Measurements from ENCODE around the gene C8A. TPM values are rescaled to one million over a fixed set of nuclear protein-coding genes. Genes with fewer than 3 reads are reported as not detected.

Gene C8A
- total RNA-seq, 1 donor = not detected

- DNase-seq (ENCODE audit: low read depth in 2 of 3, low spot score in 2 of 3) = no peak
Measured at GRCh38 chr1:56836359-56836758, 18.2 kb upstream of the C8A start.

DNA sequence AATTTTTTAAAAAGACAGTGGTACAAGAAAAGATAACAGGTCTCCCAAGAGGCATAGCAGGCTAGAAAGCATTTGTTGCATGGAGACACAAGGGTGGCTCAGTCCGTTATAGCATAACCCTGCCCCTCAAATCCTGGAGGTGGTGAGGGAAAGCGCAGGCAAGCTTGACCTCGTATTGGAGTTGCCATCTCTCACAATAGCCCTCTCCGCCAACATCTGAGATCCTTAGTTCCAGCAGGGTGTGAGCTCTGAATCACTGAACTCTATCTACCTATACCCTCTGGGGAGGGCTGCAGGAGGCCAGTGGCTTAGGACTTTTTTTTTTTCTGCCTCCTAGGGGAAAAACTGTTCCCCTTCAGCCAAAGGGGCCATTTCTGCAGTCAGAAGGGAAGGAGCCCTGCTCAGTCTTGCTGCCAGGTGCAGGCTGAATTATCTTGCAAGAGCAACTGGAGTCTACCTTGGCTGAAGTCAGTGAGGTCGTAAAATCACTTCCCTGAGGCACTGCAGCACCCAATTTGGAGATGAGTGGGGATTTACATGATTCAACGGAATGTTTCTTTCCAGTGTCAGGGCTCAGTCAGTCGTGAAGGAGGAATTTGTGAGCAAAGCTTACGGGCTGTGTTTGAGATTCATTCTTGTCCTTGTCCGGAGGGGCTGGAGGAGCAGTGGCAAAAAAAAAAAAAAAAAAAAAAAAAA, 17.2 kb upstream of the C8A start:
- DNase-seq (ENCODE audit: low read depth in 2 of 3, low spot score in 2 of 3) = no peak

GRCh38 chr1:56838759-56839158, 15.8 kb upstream of the C8A start:
- no peak for DNase-seq (ENCODE audit: low read depth in 2 of 3, low spot score in 2 of 3)

GRCh38 chr1:56843544-56843943, 11.1 kb upstream of the C8A start:
- DNase-seq (ENCODE audit: low read depth in 2 of 3, low spot score in 2 of 3) = no peak

GRCh38 chr1:56844545-56845136, 10.0 kb upstream of the C8A start:
- DNase-seq (ENCODE audit: low read depth in 2 of 3, low spot score in 2 of 3) = no peak

- no peak for DNase-seq (ENCODE audit: low read depth in 2 of 3, low spot score in 2 of 3)
Measured at GRCh38 chr1:56845343-56845742, 9.3 kb upstream of the C8A start.

DNA sequence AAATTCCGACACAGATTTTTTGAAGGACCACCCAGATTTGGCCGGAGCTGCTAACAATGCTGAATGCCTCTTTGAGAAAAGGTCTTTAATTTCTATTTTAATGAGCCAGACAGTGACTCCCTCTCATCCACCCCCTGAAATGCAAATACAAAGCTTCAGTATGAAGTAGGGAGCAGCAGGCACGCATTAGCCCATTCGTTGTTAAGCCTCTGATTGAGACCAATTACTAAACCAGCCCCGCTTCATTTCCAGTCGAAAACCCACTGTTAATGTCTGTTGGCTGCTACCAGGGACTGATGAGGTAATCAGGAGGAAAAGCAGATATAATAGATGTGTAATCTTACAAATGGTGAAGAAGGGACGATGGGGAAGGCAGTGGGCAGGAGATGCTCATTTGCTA, 4.8 kb upstream of the C8A start:
- no peak for DNase-seq (ENCODE audit: low read depth in 2 of 3, low spot score in 2 of 3)

DNA sequence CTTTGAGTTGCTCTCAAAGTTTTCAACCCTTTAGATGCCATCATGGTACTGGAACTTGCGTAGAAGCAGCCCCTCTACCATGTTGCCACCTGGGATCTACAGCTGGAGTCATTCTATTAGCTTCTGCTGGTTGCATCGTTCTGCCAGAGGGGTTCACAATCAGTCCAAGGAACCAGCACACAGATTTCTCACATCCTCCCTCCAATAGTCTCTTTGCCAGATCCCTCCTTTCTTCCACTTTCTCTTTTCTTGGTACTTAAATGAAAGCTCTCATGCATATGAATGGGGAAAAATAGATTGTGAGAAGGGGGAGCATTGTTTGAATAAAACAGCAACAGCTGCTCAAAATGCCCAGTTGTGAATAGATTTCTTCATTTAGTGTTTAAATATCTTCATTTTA, 4.2 kb upstream of the C8A start:
- DNase-seq (ENCODE audit: low read depth in 2 of 3, low spot score in 2 of 3) = no peak

DNA sequence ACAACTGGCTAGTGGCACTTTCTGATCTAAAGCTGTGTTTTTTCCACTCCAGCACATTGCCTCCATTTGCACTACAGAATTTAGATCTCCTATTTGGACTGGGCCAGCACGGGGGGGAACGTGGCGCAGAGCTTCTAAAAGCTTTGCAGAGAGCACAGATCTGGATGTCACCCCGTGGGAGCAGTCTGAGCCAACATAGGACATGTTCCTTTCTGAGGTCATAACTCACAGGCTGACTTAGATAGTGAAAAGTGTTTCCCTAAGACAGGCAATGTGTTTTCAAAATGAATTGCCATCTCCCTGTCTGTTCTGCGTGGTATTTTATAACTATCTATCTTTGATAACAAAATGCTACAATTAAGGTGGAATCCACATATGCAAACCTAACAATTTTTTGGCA, 3.7 kb upstream of the C8A start:
- no peak for DNase-seq (ENCODE audit: low read depth in 2 of 3, low spot score in 2 of 3)

DNA sequence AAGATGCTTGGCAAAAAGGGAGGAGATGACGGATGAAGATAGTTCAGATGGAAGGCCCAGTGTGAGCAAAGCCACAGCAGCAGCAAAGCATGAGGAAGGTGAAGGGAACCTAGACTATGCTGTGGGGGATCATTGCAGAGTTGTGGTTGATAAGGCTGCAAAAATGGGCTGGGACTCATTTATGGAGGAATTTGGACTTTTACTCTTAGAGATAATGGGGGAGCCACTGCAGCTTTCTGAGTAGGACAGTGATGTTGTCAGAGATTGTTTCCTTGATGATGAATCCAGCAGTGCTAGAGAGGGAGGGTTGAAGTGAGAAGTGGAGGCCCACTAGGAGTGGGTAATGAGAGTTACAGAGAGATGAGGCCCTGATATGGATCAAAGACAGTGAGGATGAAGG, 2.1 kb upstream of the C8A start:
- DNase-seq (ENCODE audit: low read depth in 2 of 3, low spot score in 2 of 3) = no peak

- DNase-seq (ENCODE audit: low read depth in 2 of 3, low spot score in 2 of 3) = no peak
Measured at GRCh38 chr1:56855190-56855589, 593 bp downstream of the C8A start.

DNA sequence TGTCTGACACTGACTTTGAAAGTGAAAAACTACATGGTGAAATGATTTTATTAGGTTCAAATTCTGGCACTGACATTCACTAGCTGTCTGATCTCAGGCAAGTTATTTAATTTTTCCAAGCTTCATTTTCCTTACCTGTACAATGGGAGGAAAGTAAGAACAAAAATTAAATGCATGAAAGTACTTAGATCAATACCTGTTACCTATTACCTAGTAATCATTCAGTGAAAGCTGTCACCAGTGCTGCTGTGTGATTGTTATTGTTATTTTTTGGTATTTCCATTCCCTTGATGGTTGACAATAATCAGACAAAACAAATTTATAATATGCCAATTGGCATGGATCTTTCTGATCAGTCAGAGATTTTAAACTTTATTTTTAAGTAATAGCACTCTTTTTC, 1.6 kb downstream of the C8A start:
- no peak for DNase-seq (ENCODE audit: low read depth in 2 of 3, low spot score in 2 of 3)

DNA sequence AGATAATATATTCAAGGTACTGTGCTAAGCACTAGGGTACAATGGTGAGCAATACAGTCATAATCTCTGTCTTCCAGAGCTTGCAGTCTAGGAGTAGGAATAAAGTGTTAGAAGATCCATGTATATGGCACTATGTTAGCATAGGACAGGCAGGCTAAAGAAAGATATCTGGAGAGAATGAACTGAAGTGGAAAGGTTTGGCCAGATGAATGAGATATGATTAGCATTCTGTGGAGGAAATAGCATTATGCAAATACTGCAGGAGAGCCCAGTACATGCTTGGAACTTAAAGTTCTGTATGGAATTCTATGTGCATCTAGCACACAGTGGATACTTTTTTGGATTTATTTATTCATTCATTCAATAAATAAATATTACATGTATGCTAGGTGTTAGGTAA, 4.7 kb downstream of the C8A start:
- no peak for DNase-seq (ENCODE audit: low read depth in 2 of 3, low spot score in 2 of 3)

DNA sequence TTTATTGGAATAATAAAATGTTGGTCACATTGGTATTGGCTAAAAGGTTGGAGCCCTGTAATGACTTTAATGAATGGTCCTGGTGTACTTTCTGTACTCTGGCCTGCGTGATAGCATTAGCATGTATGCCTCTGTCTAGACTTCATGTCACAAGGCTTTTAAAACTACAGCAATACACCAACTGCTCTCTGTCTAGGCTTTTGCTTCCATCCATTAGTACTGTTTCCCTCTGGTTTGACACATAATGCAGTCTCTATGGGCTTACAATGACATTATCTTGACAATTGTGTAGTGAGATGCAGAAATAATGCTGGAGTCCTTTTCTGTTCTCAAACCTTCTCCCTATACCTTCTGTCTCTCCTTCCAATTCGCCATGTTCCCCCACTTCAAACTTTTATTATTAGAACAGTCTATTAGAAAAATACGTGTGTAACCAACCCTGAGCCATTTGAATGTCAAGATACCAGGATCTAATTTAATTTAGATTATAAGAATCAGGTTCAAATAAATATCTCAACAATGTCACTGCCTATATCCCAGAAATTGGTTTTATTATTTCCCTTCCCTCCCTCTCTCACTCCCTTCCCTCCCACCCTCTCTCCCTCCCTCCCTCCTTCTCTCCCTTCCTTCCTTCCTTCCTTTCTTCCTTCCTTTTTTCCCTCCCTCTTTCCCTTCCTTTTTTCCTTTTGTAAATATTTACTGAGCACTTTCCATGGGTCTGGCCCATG, 8.8 kb downstream of the C8A start:
- no peak for DNase-seq (ENCODE audit: low read depth in 2 of 3, low spot score in 2 of 3)

GRCh38 chr1:56864430-56864829, 9.8 kb downstream of the C8A start:
- DNase-seq (ENCODE audit: low read depth in 2 of 3, low spot score in 2 of 3) = no peak

DNA sequence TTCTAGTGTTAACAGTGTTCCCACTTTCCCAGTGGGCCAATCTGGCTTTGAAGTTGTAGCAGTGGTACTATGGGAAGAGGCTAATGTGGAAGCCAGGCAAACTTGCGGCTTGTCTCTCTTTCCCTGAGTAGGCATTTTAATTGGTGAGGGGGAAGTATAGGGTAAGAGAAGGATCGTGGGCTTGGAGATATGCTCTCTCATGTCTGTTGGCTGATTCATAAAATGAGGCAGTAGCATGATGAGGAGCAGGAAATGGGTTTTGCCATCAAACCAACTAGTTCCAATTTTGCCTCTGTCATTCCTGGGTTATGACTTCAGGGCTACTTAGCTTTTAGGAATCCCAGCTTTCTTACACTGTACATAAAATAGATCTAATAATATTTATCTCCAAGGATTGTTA, 12.1 kb downstream of the C8A start:
- DNase-seq (ENCODE audit: low read depth in 2 of 3, low spot score in 2 of 3) = no peak

- no peak for DNase-seq (ENCODE audit: low read depth in 2 of 3, low spot score in 2 of 3)
Measured at GRCh38 chr1:56867491-56867890, 12.9 kb downstream of the C8A start.

DNA sequence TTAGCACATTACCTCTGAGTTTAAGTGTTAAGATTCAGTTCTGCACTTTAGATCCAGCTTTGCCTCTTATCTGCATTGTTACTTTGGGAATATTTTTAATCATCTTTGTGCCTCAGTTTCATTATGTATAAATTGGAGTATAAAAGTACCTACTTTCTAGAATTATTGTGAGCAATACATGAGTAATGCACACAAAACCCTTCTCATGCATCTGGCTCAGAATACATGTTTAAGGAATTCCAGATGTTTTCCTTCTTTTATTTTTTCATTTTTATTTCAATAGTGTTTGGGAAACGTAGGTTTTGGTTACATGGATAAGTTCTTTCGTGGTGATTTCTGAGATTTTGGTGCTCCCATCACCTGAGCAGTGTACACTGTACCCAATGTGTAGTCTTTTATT, 14.2 kb downstream of the C8A start:
- DNase-seq (ENCODE audit: low read depth in 2 of 3, low spot score in 2 of 3) = no peak

- no peak for DNase-seq (ENCODE audit: low read depth in 2 of 3, low spot score in 2 of 3)
Measured at GRCh38 chr1:56872597-56872996, 18.0 kb downstream of the C8A start.

GRCh38 chr1:56873213-56873612, 18.6 kb downstream of the C8A start:
- no peak for DNase-seq (ENCODE audit: low read depth in 2 of 3, low spot score in 2 of 3)

- no peak for DNase-seq (ENCODE audit: low read depth in 2 of 3, low spot score in 2 of 3)
Measured at GRCh38 chr1:56874689-56875088, 20.1 kb downstream of the C8A start.

GRCh38 chr1:56877973-56878372, 23.4 kb downstream of the C8A start:
- DNase-seq (ENCODE audit: low read depth in 2 of 3, low spot score in 2 of 3) = no peak
